Stomach smooth muscle (tissue), 2 donors: ENCODE data around the gene PPARA.
"Not testable (repeated sequence)": the region's sequence is repeated elsewhere in the genome, so short reads cannot be mapped to it uniquely, and the experiment has no call there.

Source experiments
- H3K27ac ChIP-seq: one replicate; pipeline ENCODE4 v1.7.0; 2013; ENCODE audit warnings: mild to moderate bottlenecking, low read length, inconsistent platforms
- H3K27me3 ChIP-seq, 2 donors: one replicate each; pipeline ENCODE4 v1.7.0; 2013; ENCODE audit warnings: low read length in 2 of 2; ENCODE audit not compliant: insufficient read depth in 2 of 2, control insufficient read depth in 1 of 2
- H3K36me3 ChIP-seq, 2 donors: one replicate each; pipeline ENCODE4 v1.7.0; 2013; ENCODE audit warnings: low read length in 2 of 2; ENCODE audit not compliant: control insufficient read depth in 2 of 2, insufficient read depth in 2 of 2
- H3K4me1 ChIP-seq: one replicate; pipeline ENCODE4 v1.7.0; 2013; ENCODE audit warnings: low read length; ENCODE audit not compliant: control insufficient read depth, insufficient read depth
- H3K4me3 ChIP-seq, 2 donors: one replicate each; pipeline ENCODE4 v1.7.0; 2013; ENCODE audit warnings: low read length in 2 of 2
- H3K9ac ChIP-seq, 2 donors: one replicate each; pipeline ENCODE4 v1.7.0; 2013; ENCODE audit warnings: low read length in 2 of 2, mild to moderate bottlenecking in 1 of 2
- H3K9me3 ChIP-seq, 2 donors: one replicate each; pipeline ENCODE4 v1.7.0; 2013; ENCODE audit warnings: low read length in 2 of 2; ENCODE audit not compliant: control insufficient read depth in 2 of 2
- donor health status: healthy.
- donor health status: Pancreatic carcinoma.

PPARA gene

DNA sequence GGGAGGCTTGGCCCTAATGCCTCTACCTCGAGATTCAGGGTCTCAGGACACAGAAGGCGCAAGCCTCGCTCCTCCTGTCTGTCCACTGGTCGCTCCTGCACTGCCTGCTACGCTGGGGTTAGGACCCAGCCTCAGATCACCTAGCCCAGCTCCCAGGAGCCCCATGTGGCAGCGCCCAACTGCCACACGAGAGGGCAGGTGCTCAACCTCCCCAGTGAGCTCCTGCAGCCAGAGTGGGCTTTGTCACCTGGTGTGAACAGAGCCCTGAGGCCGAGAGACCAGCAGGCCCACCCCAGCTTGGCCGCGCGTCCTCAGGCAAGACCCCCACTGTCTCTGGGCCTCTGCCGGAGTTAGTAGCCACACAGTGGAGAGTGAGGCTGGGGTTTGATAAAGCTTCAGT is 21.7 kb upstream of the PPARA start:
- Histone ChIP-seq H3K27ac (no peak overlapping the region), H3K9me3 (no peaks in the 10 kb centered on the region), H3K27me3 (no peaks in the 10 kb centered on the region), H3K4me3 (no peak overlapping the region), H3K36me3 (no peaks in the 10 kb centered on the region), H3K9ac (no peak overlapping the region), H3K4me1 (peaks cover 4% of the 10 kb centered on the region)

DNA sequence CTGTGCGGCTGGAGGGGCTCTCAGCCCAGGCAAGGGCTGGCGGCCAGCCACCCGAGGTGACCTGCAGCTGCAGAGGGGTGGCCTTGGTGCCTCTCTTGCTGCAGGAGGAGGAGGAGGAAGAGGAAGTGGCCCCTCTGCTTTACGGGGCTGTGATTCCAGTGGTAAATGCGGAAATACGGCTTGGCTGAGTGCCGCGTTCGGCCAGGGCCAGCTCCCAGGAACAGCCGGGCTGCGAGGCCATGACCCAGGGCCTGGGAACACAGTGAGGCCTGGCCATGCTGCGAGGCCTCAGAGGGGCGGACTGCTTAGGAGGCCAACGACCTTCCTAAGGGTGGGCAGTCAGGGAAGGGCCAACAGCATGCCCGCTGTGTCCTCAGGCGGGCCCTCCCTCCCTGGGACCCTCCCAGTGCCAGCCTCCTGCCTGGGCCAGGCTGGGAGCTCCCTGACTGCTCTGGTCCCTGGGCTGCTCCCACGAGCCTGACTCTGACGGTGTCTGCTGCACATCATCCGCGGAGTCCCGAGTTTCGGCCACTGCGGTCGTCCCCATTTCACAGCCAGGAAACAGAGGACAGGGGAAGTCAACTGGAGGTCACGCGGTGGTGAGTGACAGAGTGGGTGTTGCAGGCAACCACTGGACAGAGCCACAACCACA is 20.8 kb upstream of the PPARA start:
- H3K27me3 ChIP-seq = no peaks in the 10 kb centered on the region
- no peaks in the 10 kb centered on the region for H3K9me3 ChIP-seq
- no peaks in the 10 kb centered on the region for H3K36me3 ChIP-seq
- H3K4me3 ChIP-seq = no peak overlapping the region
- H3K27ac ChIP-seq = no peak overlapping the region
- no peak overlapping the region for H3K9ac ChIP-seq
- H3K4me1 ChIP-seq = peaks cover 4% of the 10 kb centered on the region

DNA sequence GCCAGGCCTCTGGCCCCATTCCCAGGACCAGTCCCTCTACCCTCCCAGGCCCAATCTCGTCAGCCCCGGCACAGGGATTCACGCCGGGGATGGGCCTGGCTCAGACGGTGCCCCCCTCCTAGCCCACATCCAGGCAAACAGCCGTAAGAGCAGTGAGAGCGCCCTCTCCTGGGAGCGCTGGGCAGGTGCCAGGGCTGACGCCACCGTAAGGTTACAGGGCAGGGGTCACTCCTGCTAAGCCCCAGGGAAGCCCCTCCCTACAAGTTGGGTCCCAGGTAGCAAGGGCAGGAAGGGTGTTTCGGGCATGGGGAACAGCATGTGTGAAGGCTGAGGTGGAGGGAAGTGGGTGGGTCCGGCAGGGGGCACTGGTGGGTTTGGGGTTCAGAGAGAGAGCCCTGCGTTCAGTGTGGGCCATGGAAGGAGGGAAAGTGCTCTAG is 19.2 kb upstream of the PPARA start:
- Histone ChIP-seq H3K4me3 (no peak overlapping the region), H3K9me3 (no peaks in the 10 kb centered on the region), H3K36me3 (no peaks in the 10 kb centered on the region), H3K4me1 (peaks cover 4% of the 10 kb centered on the region), H3K27me3 (no peaks in the 10 kb centered on the region), H3K27ac (no peak overlapping the region), H3K9ac (no peak overlapping the region)

DNA sequence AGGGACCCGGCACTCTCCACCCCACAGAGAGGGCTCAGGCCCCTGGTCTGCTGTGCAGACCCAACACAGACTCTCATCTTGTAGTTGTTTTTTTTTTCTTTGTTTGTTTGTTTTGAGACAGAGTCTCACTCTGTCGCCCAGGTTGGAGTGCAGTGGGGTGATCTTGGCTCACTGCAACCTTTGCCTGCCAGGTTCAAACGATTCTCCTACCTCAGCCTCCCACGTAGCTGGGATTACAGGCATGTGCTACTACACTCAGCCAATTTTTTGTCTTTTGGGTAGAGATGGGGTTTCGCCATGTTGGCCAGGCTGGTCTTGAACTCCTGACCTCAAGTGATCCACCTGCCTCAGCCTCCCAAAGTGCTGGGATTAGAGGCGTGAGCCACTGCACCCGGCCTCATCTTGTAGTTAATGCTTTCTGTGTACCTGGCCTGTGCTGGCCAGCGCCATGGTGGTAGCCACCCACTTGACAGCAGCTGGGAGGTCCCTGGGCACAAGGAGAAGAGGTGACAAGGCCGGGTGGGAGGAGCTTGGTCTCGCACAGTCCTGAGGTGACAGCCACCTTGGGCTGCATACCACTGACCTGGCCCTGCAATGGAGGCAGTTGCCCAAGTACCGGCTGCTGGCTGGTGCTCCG is 18.0 kb upstream of the PPARA start:
- H3K27me3 ChIP-seq, H3K4me1 ChIP-seq, H3K27ac ChIP-seq, H3K36me3 ChIP-seq, H3K4me3 ChIP-seq, H3K9ac ChIP-seq, H3K9me3 ChIP-seq: not testable (repeated sequence)

DNA sequence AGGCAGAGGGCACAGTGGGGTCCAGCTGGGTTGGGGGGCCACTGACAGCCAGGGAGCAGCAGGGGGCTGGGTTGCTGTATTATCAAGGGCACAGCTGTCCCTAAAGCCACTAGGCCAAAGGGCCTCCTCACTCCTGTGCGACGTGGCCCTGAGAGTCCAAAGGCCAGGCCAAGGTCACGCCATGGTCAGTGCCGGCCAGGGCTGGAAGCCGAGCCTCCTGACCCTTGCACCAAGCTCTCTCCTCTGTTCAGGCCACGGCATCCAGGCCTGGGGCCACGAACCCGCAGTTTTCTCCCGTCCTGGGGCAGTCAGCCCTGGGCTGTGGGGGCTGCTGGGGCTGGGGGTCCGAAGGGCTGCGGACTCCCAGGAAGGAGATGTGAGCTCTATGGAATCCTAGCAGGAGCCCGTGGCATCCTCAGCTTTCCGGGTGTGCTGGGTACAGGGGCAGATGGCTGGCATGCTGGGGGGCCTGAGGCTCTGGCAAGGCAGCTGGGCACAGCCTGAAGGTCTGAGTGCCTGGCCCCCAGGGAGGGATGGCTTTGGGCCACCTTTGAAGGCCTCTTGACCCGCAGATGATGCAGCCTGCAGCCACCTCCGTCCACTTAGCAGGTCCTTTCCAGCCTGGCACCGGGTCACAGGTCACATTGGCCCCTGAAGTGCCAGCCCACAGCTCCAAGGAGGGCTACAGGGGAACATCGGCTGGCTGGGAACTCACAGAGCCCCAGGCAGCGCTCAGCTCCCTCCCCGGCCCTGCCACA is 17.3 kb upstream of the PPARA start:
- peaks cover 4% of the 10 kb centered on the region for H3K4me1 ChIP-seq
- H3K27me3 ChIP-seq = no peaks in the 10 kb centered on the region
- no peak overlapping the region for H3K9ac ChIP-seq
- no peaks in the 10 kb centered on the region for H3K9me3 ChIP-seq
- H3K36me3 ChIP-seq = no peaks in the 10 kb centered on the region
- no peak overlapping the region for H3K4me3 ChIP-seq
- H3K27ac ChIP-seq = no peak overlapping the region

DNA sequence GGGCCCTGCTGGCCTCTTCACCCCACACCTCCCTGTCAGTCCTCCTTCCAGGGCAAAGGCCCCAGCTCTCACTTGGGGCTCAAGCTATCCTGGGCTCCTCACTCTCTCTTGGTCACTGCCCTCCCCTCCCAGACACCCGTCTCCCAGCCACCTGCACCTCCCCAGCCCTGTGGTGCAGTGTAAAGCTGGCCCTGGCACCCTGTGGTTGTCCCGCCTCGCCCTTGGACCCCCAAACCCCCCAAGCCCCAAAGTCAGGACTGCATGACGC is 16.8 kb upstream of the PPARA start:
- Histone ChIP-seq H3K9ac (no peak overlapping the region), H3K27me3 (no peaks in the 10 kb centered on the region), H3K4me3 (no peak overlapping the region), H3K36me3 (no peaks in the 10 kb centered on the region), H3K27ac (no peak overlapping the region), H3K9me3 (no peaks in the 10 kb centered on the region), H3K4me1 (peaks cover 4% of the 10 kb centered on the region)

DNA sequence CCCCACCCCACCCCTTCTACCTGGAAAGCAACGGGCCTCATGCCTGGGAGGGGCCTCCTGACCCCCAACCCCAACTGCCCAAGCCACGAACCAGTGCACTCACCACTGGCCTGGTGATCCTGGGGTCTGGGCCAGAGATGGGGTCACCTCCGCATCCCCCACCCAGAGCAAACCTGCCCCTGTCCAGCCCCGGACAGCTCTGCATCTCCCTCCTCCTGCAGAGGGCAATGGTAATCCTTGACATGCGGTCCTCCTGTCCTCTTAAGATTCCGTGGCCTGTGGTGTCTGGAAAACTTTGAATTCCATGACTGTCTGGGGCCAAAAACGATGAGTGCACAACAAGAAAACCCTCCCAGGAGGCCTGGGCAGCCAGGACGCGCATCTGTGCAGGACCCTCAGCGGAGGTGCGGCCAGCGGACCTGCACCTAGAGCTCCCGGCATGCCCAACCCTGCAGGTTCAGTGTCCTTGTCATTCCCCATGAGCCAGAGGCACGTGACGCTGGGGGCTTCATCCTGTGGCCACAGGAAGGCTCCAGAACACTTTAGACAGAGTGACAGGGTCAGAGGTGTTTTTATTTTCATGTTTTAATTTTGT is 16.1 kb upstream of the PPARA start:
- no peaks in the 10 kb centered on the region for H3K36me3 ChIP-seq

DNA sequence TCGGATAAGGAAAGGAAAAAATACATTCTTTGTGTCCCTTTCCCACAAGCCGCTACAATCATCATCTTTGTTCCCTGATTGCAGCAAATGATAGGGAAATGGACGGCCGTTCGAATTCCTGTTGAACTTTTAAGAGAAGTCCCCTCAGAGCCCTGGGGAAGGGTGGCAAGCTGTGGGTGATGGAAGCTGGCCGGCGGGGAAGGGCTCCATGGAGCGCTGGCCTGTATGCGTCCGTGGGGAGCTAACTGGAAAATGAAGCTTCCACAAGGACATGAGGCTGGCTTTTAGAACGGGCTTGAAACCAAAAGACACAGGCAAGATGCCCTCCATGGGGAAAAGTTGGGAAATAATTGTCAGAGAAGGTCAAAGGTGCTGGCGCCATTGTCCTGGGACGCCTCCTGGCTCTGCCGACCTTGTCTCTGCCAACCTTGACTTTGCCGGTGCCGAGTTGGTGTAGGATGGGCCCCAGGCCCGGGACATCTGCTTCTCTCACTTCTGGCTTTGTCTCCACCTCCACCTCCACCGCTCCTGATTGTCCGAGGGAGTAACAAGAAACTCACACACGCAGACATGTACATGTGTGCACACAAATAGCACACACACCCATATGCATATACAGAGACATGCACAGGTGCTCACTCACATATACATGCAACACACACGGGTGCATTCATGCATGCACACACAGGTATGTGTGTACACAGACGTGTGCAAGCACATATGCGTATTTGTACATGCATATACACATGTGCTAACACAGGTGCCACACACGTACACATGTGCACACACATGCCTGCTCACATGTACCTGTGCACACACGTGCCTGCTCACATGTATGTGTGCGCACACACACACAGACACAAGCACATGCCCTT is 14.5 kb upstream of the PPARA start:
- Histone ChIP-seq H3K27me3 (no peaks in the 10 kb centered on the region), H3K36me3 (no peaks in the 10 kb centered on the region), H3K4me1 (peaks cover 6% of the 10 kb centered on the region), H3K9me3 (no peaks in the 10 kb centered on the region), H3K9ac (no peak overlapping the region), H3K4me3 (no peak overlapping the region), H3K27ac (no peak overlapping the region)

More for the DNA sequence above, 16.1 kb upstream of the PPARA start:
- Histone ChIP-seq H3K4me1 (peaks cover 2% of the 10 kb centered on the region), H3K27me3 (no peaks in the 10 kb centered on the region), H3K27ac (no peak overlapping the region), H3K9me3 (no peaks in the 10 kb centered on the region), H3K4me3 (no peak overlapping the region), H3K9ac (no peak overlapping the region)

DNA sequence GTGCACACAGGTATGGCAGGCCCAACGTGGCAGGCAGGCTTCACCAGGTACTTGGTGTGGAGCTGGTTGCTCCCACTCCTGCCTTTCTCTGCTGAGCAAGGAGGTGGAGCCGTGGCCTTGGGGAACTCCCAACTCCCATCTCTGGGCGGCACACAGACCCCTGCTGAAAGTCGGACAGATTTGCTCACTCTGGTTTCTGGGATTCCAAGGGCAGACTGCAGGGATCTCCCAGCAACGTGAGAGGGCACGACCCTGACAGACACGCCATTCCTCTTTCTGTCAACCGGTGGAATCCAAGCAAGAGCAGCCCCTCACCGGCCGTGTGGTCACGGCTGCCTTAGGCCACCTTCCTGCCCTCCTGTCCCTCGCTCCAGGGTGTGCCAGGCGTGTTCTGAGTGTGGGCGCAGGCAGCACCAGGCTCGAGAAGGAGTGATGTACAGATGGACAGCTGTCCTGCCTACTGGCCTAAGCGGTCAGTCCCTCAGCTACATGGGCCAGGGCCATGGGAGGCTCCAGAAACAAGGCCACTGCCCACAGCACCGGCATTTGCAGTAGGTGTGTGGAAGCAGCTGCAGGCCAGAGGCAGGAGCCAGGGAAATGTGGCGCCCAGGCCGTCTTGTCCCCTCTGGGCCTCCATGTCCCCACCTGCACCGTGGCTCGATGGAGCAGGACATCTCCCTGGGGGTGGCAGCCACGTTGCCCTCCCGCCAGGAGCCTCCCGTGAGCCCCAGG is 13.7 kb upstream of the PPARA start:
- no peaks in the 10 kb centered on the region for H3K36me3 ChIP-seq
- no peak overlapping the region for H3K9ac ChIP-seq
- no peaks in the 10 kb centered on the region for H3K9me3 ChIP-seq
- no peak overlapping the region for H3K4me3 ChIP-seq
- no peaks in the 10 kb centered on the region for H3K27me3 ChIP-seq
- peaks cover 6% of the 10 kb centered on the region for H3K4me1 ChIP-seq
- no peak overlapping the region for H3K27ac ChIP-seq

DNA sequence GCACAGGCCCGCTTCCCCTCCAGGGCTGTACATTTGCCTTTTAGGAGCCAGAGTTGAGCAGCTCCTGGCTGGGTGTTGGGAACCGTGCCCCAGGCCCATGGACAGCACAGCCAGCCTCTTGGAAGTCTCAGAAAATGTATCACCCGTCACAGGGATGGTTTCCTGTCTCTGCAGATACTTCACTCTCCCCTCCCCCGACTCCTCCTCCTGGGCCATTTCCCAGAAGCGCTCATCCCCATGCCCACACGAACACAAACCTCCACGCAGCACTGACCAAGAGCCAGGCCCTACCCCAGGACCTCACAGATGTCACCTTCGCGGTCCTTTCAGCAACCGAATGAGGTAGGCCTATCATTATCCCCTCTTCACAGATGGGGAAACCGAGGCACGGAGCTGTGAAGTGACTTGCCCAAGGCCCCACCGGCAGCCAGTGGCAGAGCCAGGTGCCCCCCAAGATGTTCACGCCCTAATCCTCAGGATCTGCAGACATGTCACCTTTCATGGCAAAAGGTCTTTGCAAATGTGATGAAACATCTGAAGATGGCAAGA is 13.0 kb upstream of the PPARA start:
- H3K9me3 ChIP-seq = no peaks in the 10 kb centered on the region
- H3K9ac ChIP-seq = no peak overlapping the region
- H3K36me3 ChIP-seq = no peaks in the 10 kb centered on the region
- H3K27ac ChIP-seq = no peak overlapping the region
- no peaks in the 10 kb centered on the region for H3K27me3 ChIP-seq
- H3K4me1 ChIP-seq = peaks cover 6% of the 10 kb centered on the region
- no peak overlapping the region for H3K4me3 ChIP-seq
